ENCODE data around the gene PTGR3.

PTGR3 gene

DNA sequence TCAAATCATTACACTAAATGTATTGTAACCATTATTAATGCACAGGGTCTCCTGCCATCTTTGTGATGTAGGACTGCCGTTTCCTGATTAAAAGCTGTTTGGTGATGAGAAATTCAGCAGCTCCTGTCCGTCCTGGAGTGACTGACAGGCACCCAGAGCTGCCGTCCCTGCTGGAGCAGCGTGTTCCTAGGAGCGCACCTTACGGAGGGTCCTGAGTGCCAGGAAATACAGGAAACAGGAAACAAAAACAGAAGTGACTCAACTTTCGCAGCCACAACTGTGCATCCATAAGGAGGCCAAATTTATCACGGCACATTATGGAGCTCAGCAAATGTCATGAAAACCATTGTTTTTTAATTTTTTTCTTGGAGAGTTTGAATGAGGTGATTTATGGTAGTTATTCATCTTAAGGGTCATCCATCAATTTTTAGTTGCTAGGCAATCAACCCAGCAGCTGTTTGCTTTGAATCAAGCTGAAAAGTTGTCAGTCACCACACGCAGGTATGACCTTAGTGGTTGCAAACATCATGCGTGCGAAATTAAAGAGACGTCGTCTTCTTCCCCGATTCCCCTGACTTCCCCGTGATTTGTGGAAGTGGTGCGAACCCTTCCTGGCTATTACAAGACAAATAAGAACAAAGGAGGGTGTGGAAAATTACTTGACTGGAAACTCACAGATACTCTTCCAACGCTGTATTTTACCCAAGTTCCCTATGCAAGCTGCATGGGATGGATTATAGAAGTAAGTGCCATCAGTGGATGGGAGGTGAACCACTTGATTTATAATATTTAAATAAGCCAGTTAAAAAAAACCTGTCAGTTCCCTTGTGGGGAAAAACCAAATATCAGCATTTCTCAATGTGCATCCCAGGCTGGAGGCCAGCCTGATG, 21.5 kb upstream of the PTGR3 start:
- Histone ChIP-seq H3K9me3 (ENCODE audit: control insufficient read depth, low read length) (no peaks in the 10 kb centered on the region), H3K4me3 (ENCODE audit: low read length) (no peak overlapping the region), H3K4me1 (ENCODE audit: control insufficient read depth, insufficient read depth, low read length) (peaks cover 20% of the 10 kb centered on the region), H3K36me3 (ENCODE audit: control insufficient read depth, insufficient read depth, low read length) (no peaks in the 10 kb centered on the region), H3K9ac (ENCODE audit: low read length) (no peak overlapping the region), H3K27me3 (ENCODE audit: control insufficient read depth, insufficient read depth, low read length) (no peaks in the 10 kb centered on the region)

DNA sequence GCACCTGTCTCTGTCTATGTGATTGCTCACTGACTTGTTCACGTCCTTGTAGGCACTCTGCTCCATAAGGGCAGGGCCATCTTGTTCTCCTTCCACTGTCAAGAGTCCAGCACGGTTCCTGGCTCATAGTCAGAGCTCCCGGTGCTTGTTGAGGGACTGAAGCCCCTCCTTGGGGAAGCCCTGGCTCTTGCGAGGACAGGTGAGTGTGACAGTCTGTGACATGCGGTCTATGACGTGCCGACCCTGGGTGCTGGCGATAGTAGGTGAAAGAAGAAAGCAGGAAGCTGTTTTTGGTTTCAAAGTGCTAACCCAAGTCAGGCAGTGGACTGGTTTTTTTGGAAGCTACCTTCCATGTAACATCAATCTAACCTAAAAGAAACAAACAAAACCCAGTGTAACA, 20.5 kb upstream of the PTGR3 start:
- no peaks in the 10 kb centered on the region for H3K36me3 ChIP-seq (ENCODE audit: control insufficient read depth, insufficient read depth, low read length)
- no peak overlapping the region for H3K4me3 ChIP-seq (ENCODE audit: low read length)
- no peak overlapping the region for H3K9ac ChIP-seq (ENCODE audit: low read length)
- H3K4me1 ChIP-seq (ENCODE audit: control insufficient read depth, insufficient read depth, low read length): peaks cover 20% of the 10 kb centered on the region
- H3K27me3 ChIP-seq (ENCODE audit: control insufficient read depth, insufficient read depth, low read length): no peaks in the 10 kb centered on the region
- no peaks in the 10 kb centered on the region for H3K9me3 ChIP-seq (ENCODE audit: control insufficient read depth, low read length)

GRCh38 chr18:75228967-75229366, 20.0 kb upstream of the PTGR3 start:
- Histone ChIP-seq H3K36me3 (ENCODE audit: control insufficient read depth, insufficient read depth, low read length) (no peaks in the 10 kb centered on the region), H3K9me3 (ENCODE audit: control insufficient read depth, low read length) (no peaks in the 10 kb centered on the region), H3K9ac (ENCODE audit: low read length) (no peak overlapping the region), H3K4me3 (ENCODE audit: low read length) (no peak overlapping the region), H3K4me1 (ENCODE audit: control insufficient read depth, insufficient read depth, low read length) (peaks cover 20% of the 10 kb centered on the region), H3K27me3 (ENCODE audit: control insufficient read depth, insufficient read depth, low read length) (no peaks in the 10 kb centered on the region)

- Histone ChIP-seq H3K9ac (ENCODE audit: low read length) (no peak overlapping the region), H3K4me1 (ENCODE audit: control insufficient read depth, insufficient read depth, low read length) (peaks cover 20% of the 10 kb centered on the region), H3K27me3 (ENCODE audit: control insufficient read depth, insufficient read depth, low read length) (no peaks in the 10 kb centered on the region), H3K36me3 (ENCODE audit: control insufficient read depth, insufficient read depth, low read length) (no peaks in the 10 kb centered on the region), H3K4me3 (ENCODE audit: low read length) (no peak overlapping the region), H3K9me3 (ENCODE audit: control insufficient read depth, low read length) (no peaks in the 10 kb centered on the region)
Observed at GRCh38 chr18:75227535-75228296, 18.8 kb upstream of the PTGR3 start.

DNA sequence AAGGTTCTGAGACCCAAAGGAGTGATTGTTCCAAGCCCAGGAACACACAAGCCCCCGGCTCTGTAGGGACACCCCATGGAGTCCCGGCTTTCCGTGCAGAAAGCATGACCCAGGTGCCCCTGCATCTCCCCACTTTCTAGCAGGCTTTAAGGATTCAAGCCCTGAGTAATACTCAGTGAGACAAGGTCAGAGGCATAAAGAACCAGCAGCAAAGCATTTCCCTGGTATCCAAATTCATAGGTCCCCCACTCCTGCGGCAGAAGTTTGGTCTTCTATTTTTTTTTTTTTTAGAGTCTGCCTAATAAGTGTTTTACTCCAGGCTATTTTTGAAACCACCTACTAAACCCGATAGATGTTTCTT, 18.0 kb upstream of the PTGR3 start:
- Histone ChIP-seq H3K4me1 (ENCODE audit: control insufficient read depth, insufficient read depth, low read length) (peaks cover 20% of the 10 kb centered on the region), H3K36me3 (ENCODE audit: control insufficient read depth, insufficient read depth, low read length) (no peaks in the 10 kb centered on the region), H3K9me3 (ENCODE audit: control insufficient read depth, low read length) (no peaks in the 10 kb centered on the region), H3K9ac (ENCODE audit: low read length) (peak overlapping the region; percentile 12), H3K4me3 (ENCODE audit: low read length) (no peak overlapping the region), H3K27me3 (ENCODE audit: control insufficient read depth, insufficient read depth, low read length) (no peaks in the 10 kb centered on the region)

DNA sequence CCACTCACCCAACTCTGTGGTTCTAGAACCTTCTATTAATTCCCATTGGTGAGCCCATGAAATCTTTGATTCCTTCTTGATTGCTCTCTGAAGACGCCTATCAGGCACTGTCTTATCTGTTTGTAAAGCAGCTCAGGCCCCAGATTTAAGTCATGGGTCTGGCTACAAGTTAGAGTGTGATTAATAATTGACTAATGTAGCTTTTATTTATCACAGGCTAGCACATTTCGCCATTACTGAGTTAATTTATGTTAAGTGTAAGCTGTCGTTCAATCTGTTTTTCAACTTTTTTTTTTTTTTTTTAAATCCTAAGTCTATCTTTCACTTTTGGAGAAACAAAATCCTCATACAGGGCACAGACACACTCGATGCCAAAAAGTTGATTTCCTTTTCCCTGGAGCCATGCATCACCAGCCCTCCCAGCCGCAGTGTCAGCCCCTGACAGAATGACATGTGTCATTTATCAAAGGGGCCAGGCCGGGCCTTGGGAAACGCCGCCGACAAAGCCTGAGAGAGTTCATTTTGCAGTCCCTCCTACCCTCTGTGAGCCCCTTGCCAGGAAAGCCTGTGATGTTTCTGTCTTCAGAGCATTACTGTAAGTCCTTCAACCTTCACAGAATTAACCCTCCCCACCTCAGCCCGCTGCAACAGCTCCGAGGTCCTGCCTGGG, 17.5 kb upstream of the PTGR3 start:
- Histone ChIP-seq H3K36me3 (ENCODE audit: control insufficient read depth, insufficient read depth, low read length) (no peaks in the 10 kb centered on the region), H3K4me3 (ENCODE audit: low read length) (no peak overlapping the region), H3K4me1 (ENCODE audit: control insufficient read depth, insufficient read depth, low read length) (peaks cover 20% of the 10 kb centered on the region), H3K9ac (ENCODE audit: low read length) (peak overlapping the region; percentile 12), H3K9me3 (ENCODE audit: control insufficient read depth, low read length) (no peaks in the 10 kb centered on the region), H3K27me3 (ENCODE audit: control insufficient read depth, insufficient read depth, low read length) (no peaks in the 10 kb centered on the region)

- Histone ChIP-seq H3K36me3 (ENCODE audit: control insufficient read depth, insufficient read depth, low read length) (no peaks in the 10 kb centered on the region), H3K4me1 (ENCODE audit: control insufficient read depth, insufficient read depth, low read length) (peaks cover 20% of the 10 kb centered on the region), H3K9me3 (ENCODE audit: control insufficient read depth, low read length) (no peaks in the 10 kb centered on the region), H3K4me3 (ENCODE audit: low read length) (no peak overlapping the region), H3K9ac (ENCODE audit: low read length) (no peak overlapping the region), H3K27me3 (ENCODE audit: control insufficient read depth, insufficient read depth, low read length) (no peaks in the 10 kb centered on the region)
Observed at GRCh38 chr18:75223687-75224347, 14.9 kb upstream of the PTGR3 start.

- Histone ChIP-seq H3K27me3 (ENCODE audit: control insufficient read depth, insufficient read depth, low read length) (no peaks in the 10 kb centered on the region), H3K4me3 (ENCODE audit: low read length) (no peak overlapping the region), H3K36me3 (ENCODE audit: control insufficient read depth, insufficient read depth, low read length) (no peaks in the 10 kb centered on the region), H3K4me1 (ENCODE audit: control insufficient read depth, insufficient read depth, low read length) (peaks cover 21% of the 10 kb centered on the region), H3K9ac (ENCODE audit: low read length) (no peak overlapping the region), H3K9me3 (ENCODE audit: control insufficient read depth, low read length) (no peaks in the 10 kb centered on the region)
Observed at GRCh38 chr18:75222407-75222806, 13.5 kb upstream of the PTGR3 start.

- Histone ChIP-seq H3K4me3 (ENCODE audit: low read length) (no peak overlapping the region), H3K4me1 (ENCODE audit: control insufficient read depth, insufficient read depth, low read length) (peaks cover 21% of the 10 kb centered on the region), H3K27me3 (ENCODE audit: control insufficient read depth, insufficient read depth, low read length) (no peaks in the 10 kb centered on the region), H3K9me3 (ENCODE audit: control insufficient read depth, low read length) (no peaks in the 10 kb centered on the region), H3K36me3 (ENCODE audit: control insufficient read depth, insufficient read depth, low read length) (no peaks in the 10 kb centered on the region), H3K9ac (ENCODE audit: low read length) (no peak overlapping the region)
Observed at GRCh38 chr18:75221897-75222296, 13.0 kb upstream of the PTGR3 start.

DNA sequence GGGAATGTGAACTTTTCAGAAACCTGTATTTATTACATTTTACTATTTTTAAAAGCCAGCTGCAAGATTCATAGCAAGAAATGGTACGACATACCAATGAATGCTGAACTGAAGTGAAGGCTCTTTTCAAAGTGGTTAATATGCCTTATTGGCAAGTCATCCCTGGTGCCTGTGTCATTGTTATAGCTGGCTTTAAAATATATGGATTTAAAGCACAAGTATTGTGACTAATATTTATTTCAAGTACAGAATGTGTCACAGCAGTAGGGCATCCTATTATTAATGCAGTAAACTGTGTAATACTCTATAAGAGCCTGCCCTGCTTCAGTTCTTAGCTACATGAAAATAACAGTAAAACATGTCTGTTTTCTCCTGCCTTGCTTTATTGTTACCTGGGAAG, 12.5 kb upstream of the PTGR3 start:
- H3K4me1 ChIP-seq (ENCODE audit: control insufficient read depth, insufficient read depth, low read length): peaks cover 21% of the 10 kb centered on the region
- H3K9ac ChIP-seq (ENCODE audit: low read length): no peak overlapping the region
- no peak overlapping the region for H3K4me3 ChIP-seq (ENCODE audit: low read length)
- no peaks in the 10 kb centered on the region for H3K9me3 ChIP-seq (ENCODE audit: control insufficient read depth, low read length)
- H3K27me3 ChIP-seq (ENCODE audit: control insufficient read depth, insufficient read depth, low read length): no peaks in the 10 kb centered on the region
- no peaks in the 10 kb centered on the region for H3K36me3 ChIP-seq (ENCODE audit: control insufficient read depth, insufficient read depth, low read length)

DNA sequence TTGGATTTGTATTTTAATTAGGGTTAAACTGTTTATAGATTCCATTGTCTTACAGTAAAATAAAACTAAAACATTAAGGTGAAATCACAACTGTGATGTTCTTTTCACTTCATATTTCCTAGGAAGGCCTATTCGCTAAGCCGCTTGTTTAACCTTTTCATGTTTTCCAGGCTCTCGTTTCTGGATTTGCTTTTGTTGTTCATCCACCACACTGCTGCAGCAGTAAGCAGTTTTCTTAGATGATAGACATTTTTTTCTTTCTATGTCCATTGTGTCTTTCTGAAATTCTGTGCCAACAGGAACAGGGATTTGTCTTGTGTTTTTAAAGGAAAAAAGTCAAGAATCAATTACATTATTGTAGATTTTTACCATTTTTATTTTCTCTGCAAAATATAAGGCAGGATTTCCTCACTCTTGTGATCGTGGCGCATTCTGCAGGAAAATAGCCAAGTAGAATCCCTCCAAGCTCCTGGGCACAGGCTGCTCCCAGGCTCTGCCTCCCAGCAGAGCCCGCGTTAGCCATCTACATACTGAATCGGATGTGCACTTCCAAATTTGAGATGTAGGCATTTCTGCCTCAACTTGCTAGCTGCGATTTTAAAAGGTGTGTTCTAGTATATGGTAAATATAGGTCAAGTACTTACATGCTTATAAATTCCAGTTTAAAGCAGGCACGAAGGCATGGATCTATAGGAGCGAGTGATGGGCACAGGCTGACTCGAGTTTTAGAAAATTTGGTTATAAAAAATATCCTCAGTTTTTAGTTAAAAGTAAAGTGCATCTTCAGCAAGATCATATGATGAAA, 11.8 kb upstream of the PTGR3 start:
- peaks cover 17% of the 10 kb centered on the region for H3K4me1 ChIP-seq (ENCODE audit: control insufficient read depth, insufficient read depth, low read length)
- H3K9ac ChIP-seq (ENCODE audit: low read length): no peak overlapping the region

More for the DNA sequence above, 11.8 kb upstream of the PTGR3 start:
- Histone ChIP-seq H3K27me3 (ENCODE audit: control insufficient read depth, insufficient read depth, low read length) (no peaks in the 10 kb centered on the region), H3K4me3 (ENCODE audit: low read length) (no peak overlapping the region), H3K36me3 (ENCODE audit: control insufficient read depth, insufficient read depth, low read length) (no peaks in the 10 kb centered on the region), H3K9me3 (ENCODE audit: control insufficient read depth, low read length) (no peaks in the 10 kb centered on the region)

Measured in mucosa of stomach (tissue), 1 donor.